ENCODE data around the gene UPP1. TPM values are rescaled to one million over a fixed set of nuclear protein-coding genes. Genes with fewer than 3 reads are reported as not detected.

Gene UPP1
- total RNA-seq, 4 donors from 2014 or later, result 21.5 to 178 (median 49.6) TPM

GRCh38 chr7:48150086-48150485, 61.0 kb downstream of the UPP1 start:
- no peak for TF ChIP-seq POLR2A (IDR thresholded peaks at IDR 0.05)
- TF ChIP-seq CTCF (IDR thresholded peaks at IDR 0.05), result no peak
- no peak overlapping the region for H3K27ac ChIP-seq
- no peaks in the 10 kb centered on the region for H3K9me3 ChIP-seq
- peaks cover 0 to 28% (median 10%) of the 10 kb centered on the region in 3 donors for H3K4me1 ChIP-seq
- no peak for DNase-seq
- intact Hi-C loops (cut with DNase I), result no loop called here
- no peak overlapping the region for H3K4me3 ChIP-seq
- no peaks in the 10 kb centered on the region for H3K36me3 ChIP-seq
- WGBS, 2 donors, result 59 to 89% methylated on average over 3 of the region's 3 CpGs
- peaks cover 0 to 12% (median 0%) of the 10 kb centered on the region in 4 donors for H3K27me3 ChIP-seq

GRCh38 chr7:48154792-48155413, 65.8 kb downstream of the UPP1 start:
- H3K4me1 ChIP-seq, result peaks cover 0 to 5% (median 0%) of the 10 kb centered on the region in 3 donors
- no peaks in the 10 kb centered on the region for H3K36me3 ChIP-seq
- H3K9me3 ChIP-seq, result no peaks in the 10 kb centered on the region
- no peaks in the 10 kb centered on the region for H3K27me3 ChIP-seq
- H3K27ac ChIP-seq, result no peak overlapping the region
- intact Hi-C loops (cut with DNase I), result no loop called here
- H3K4me3 ChIP-seq, result no peak overlapping the region
- WGBS, 2 donors, result 69 to 71% methylated on average over 6 to 7 of the region's 8 CpGs
- DNase-seq, result no peak
- TF ChIP-seq CTCF (IDR thresholded peaks at IDR 0.05) (peak in 5 of 6 experiments; percentile 45 to 81 (median 54)), POLR2A (IDR thresholded peaks at IDR 0.05) (no peak)

Other genes starting within 250 kb of the UPP1 start
- under 1 TPM in 3 of 4 donors, not detected in 1; 0.06 to 0.19 (median 0.13) TPM for gene PKD1L1, start 140.8 kb upstream of the UPP1 start, total RNA-seq
- 10 to 100 TPM; 15.2 to 31.6 (median 24.0) TPM for gene HUS1, start 109.7 kb upstream of the UPP1 start, total RNA-seq
- gene SUN3, start 60.2 kb upstream of the UPP1 start, total RNA-seq, result not detected
- gene C7orf57, start 53.7 kb upstream of the UPP1 start, total RNA-seq, result 1 to 10 TPM in 2 of 4 donors, under 1 TPM in 2; 0.57 to 2.3 (median 1.0) TPM
- 1 to 10 TPM in 3 of 4 donors, under 1 TPM in 1; 0.38 to 9.8 (median 4.9) TPM for gene ABCA13, start 82.2 kb downstream of the UPP1 start, total RNA-seq

Data from esophagus squamous epithelium (tissue), 5 donors.